ENCODE results near the gene TBC1D22A. TPM values are rescaled to one million over a fixed set of nuclear protein-coding genes. Genes with fewer than 3 reads are reported as not detected.

Gene TBC1D22A
- total RNA-seq, 2 experiments from 2014 or later = 33.2 to 34.9 TPM

DNA sequence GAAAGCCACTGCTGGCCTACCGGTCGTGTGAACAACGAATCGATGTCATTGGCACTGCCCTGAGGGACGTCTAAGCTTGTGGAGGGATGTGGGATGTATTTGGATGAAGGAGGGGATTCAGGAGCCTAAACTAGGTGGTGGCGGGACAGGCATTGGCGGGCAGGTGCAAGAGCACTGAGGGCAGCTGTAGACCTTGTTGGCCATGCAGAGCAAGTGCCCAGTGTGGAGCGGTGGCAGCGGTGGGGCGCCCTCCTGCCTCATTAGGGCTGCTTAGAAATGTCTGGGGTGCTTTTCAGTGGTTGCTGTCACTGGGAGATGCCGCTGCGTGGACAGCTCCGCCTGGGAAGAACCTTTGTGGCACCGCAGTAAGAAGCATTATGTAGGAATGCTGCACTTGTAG, 220.2 kb downstream of the TBC1D22A start:
- intact Hi-C loops (cut with micrococcal nuclease) = no loop called here
- Mint-ChIP-seq H3K4me3 (no peak overlapping the region), H3K36me3 (peaks cover 13% of the 10 kb centered on the region), H3K27ac (no peak overlapping the region), H3K4me1 (ENCODE audit: low read depth) (no peaks in the 10 kb centered on the region), H3K27me3 (no peaks in the 10 kb centered on the region), H3K9me3 (no peaks in the 10 kb centered on the region)
- ChIA-PET CTCF (no interaction called here), POLR2A (interaction anchor here (0.6 kb wide), 1 partner anchor 559 kb away, joined by 4 read pairs; no protein-coding TSS in a partner anchor)
- no peak for DNase-seq

DNA sequence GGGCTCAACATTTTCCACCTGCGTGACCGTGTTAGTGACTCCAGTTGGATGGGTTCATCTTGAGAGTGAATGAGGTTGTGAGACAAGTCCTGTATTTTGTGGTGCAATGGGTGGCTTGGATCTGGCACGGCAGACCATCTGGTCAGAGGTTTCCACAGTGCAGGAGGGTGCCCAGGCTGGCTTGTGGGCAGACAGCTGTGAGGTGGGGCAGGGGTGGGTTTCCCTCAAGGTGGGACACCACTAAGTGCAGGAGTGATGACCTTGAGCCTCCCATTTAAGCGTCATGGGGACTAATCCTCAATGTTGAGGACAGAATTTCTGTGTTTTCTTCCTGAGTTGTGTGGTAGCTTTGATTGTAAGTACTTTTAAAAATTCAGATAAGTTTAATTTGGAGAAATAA, 220.6 kb downstream of the TBC1D22A start:
- ChIA-PET POLR2A (no interaction called here), CTCF (no interaction called here)
- no peaks in the 10 kb centered on the region for H3K9me3 Mint-ChIP-seq
- no peaks in the 10 kb centered on the region for H3K27me3 Mint-ChIP-seq
- no peak overlapping the region for H3K4me3 Mint-ChIP-seq
- intact Hi-C loops (cut with micrococcal nuclease) = no loop called here
- no peaks in the 10 kb centered on the region for H3K4me1 Mint-ChIP-seq (ENCODE audit: low read depth)
- H3K36me3 Mint-ChIP-seq = peaks cover 13% of the 10 kb centered on the region
- DNase-seq = no peak
- H3K27ac Mint-ChIP-seq = no peak overlapping the region

DNA sequence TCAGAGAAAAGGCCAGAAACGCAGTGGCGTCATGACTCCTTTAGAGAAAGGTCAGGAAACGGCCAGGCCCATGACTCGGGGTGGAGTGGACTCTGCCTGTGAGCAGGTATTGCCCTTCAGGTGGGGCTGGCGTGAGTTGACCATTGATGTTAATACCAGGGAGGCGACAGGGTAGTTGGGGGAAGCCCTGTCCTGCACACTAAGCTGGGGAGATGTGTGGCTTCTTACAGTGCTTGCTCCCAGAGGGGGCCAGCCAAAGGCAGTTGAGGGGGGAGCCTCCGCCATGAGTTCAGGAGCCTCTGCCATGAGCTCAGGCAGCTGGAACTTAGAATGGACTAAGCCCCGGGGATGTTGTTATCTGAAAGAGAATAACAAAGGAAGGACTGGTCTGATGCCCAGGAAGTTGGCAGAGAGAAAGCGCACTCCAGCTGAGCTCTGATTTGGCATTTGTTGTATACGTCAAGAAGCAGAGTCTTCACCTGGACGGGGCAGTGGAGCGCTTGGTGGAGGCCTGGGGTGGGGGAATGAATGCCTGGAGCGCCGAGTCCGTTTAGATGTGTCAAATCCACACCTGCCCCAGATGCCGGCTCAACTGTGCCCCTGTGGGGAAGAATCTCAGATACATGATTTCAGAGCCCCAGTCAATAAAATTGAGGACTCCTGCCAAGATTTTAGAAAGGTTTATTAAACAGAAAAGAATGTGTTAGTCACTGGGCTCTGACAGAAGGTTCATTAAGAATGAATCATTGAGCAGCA, 222.5 kb downstream of the TBC1D22A start:
- intact Hi-C loops (cut with micrococcal nuclease) = no loop called here
- CTCF ChIA-PET = interaction anchor here (0.6 kb wide), 1 partner anchor 201 kb away, joined by 3 read pairs; no protein-coding TSS in a partner anchor

DNA sequence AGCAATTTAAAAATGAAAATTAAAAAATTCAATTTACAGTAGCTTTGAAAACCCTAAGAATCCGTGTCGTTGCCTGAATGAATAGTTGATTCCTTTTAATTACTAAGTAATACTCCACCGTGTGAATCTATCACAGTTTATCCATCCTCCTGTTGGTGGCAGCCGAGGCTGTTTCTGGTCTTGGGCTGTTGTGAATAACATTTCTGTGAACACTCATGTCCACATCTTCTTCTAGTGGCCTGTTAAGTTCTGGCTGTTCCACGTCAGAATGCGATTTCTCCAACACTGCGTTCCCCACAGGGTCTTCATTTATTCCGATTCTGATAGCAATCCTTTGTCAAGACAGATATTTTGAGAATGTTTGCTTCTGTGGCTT, 223.0 kb downstream of the TBC1D22A start:
- ChIA-PET CTCF (no interaction called here), POLR2A (no interaction called here)
- no peak for DNase-seq
- H3K36me3 Mint-ChIP-seq = peaks cover 4% of the 10 kb centered on the region
- H3K9me3 Mint-ChIP-seq = no peaks in the 10 kb centered on the region
- H3K27me3 Mint-ChIP-seq = no peaks in the 10 kb centered on the region
- intact Hi-C loops (cut with micrococcal nuclease) = no loop called here
- no peak overlapping the region for H3K4me3 Mint-ChIP-seq
- no peak overlapping the region for H3K27ac Mint-ChIP-seq
- no peaks in the 10 kb centered on the region for H3K4me1 Mint-ChIP-seq (ENCODE audit: low read depth)

More for the DNA sequence above, 222.5 kb downstream of the TBC1D22A start:
- Mint-ChIP-seq H3K36me3 (peaks cover 5% of the 10 kb centered on the region), H3K9me3 (no peaks in the 10 kb centered on the region), H3K27ac (no peak overlapping the region), H3K4me3 (no peak overlapping the region), H3K27me3 (no peaks in the 10 kb centered on the region), H3K4me1 (ENCODE audit: low read depth) (no peaks in the 10 kb centered on the region)
- POLR2A ChIA-PET = no interaction called here
- DNase-seq = no peak

DNA sequence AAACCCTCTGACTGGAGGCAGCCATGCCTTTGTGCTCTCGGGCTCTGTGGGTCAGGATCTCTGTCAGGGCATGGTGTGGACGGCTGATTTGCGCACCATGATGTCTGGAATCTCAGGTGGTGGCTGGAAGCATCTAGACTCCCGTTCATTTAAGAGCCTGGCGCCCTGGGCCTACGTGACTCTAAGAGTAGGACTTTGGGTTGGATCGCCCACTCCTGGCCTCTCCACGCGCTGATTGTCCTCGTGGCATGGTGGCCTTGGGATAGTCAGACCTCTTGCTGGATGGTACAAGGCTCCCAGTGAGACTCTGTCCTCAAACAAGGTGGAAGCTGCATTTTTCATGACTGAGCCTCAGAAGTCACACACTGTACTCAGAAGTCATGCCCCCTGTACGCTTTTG, 224.3 kb downstream of the TBC1D22A start:
- Mint-ChIP-seq H3K36me3 (peaks cover 15% of the 10 kb centered on the region), H3K27ac (no peak overlapping the region), H3K27me3 (no peaks in the 10 kb centered on the region), H3K9me3 (no peaks in the 10 kb centered on the region), H3K4me1 (ENCODE audit: low read depth) (no peaks in the 10 kb centered on the region), H3K4me3 (no peak overlapping the region)
- CTCF ChIA-PET = no interaction called here
- POLR2A ChIA-PET = no interaction called here
- no peak for DNase-seq
- intact Hi-C loops (cut with micrococcal nuclease) = no loop called here

DNA sequence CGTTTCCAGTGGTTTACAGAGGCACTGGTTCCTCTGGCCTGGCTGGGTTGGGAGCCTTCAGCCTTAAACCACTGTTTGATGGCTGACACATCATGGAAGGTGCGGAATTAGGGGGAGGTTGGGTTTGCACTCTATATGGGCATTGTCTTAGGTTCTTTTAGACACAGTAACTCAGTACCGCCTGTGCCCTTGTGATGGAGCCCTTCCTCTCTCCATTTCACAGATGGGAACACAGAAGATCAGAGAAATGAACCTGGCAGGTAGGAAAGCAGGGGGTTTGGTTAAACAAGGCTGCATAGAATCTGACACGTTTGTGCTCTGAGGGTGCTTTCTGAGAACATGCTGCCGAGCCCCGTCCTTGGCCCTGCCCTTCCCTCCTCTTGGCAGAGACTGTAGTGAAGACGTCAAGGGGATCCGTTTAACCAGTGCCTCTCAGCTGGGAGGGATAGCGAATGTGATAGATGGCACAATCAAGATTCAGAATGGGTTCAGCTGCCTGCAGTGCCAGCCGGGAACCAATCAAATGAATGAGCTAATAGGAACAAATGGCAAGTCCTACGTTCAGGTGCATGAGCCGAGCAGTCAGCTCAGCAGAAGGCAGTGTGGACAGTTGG, 228.6 kb downstream of the TBC1D22A start:
- POLR2A ChIA-PET = no interaction called here
- Mint-ChIP-seq H3K4me3 (no peak overlapping the region), H3K9me3 (no peaks in the 10 kb centered on the region), H3K27me3 (no peaks in the 10 kb centered on the region), H3K27ac (no peak overlapping the region), H3K4me1 (ENCODE audit: low read depth) (no peaks in the 10 kb centered on the region), H3K36me3 (peaks cover 13% of the 10 kb centered on the region)
- intact Hi-C loops (cut with micrococcal nuclease) = no loop called here
- no peak for DNase-seq
- CTCF ChIA-PET = no interaction called here

DNA sequence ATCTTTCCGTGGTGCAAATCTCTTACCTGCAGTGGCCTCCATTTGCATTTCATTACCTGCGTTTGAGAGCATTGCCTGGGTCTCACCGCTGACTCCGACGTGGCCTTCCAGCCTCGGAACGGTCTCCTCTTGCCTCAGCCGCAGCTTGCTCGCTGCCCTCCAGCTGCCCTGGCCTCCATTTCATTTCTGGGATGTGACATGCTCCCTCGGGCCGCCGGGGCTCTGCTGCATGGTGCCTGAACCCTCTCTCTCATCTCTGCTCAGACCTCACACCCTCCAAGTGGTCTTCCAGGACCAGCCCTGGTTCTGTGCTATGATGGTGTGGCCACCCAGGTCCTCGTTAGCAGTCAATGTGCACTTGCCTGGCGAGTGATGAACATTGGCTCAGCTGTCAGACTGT, 229.2 kb downstream of the TBC1D22A start:
- ChIA-PET POLR2A (no interaction called here), CTCF (no interaction called here)
- Mint-ChIP-seq H3K36me3 (peaks cover 13% of the 10 kb centered on the region), H3K27me3 (no peaks in the 10 kb centered on the region), H3K9me3 (no peaks in the 10 kb centered on the region), H3K4me3 (no peak overlapping the region), H3K27ac (no peak overlapping the region), H3K4me1 (ENCODE audit: low read depth) (no peaks in the 10 kb centered on the region)
- DNase-seq = no peak
- intact Hi-C loops (cut with micrococcal nuclease) = no loop called here

DNA sequence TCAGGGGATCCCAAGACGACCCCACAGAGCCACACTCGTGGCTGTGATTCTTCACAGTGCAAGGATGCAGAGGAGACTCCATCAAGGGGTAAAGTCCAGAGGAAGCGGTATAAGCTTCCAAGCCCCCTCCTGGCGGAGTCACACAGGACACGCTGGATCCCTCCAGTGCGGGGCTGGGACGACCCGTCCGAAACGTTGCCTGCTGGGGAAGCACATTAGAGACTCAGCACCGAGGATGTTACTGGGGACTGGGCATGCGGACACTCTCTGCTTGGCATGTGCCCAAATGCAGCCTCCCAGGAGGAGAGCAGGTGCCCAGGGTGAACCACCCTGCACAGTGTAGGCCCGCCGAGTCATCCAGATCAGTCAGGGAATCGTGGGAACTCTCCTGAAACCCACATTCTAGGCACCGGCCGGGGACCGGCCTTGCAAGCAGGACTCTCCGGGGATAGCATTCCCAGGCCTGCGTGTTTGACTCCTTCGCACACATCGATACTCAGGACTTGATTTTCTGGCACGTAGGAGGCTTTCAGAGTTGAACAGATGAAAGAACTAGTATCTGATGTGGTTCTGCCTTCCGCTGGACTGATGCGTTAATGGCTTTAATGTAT, 229.8 kb downstream of the TBC1D22A start:
- intact Hi-C loops (cut with micrococcal nuclease) = no loop called here
- Mint-ChIP-seq H3K9me3 (no peaks in the 10 kb centered on the region), H3K27me3 (no peaks in the 10 kb centered on the region), H3K4me3 (no peak overlapping the region), H3K27ac (no peak overlapping the region), H3K4me1 (ENCODE audit: low read depth) (no peaks in the 10 kb centered on the region), H3K36me3 (peaks cover 13% of the 10 kb centered on the region)
- POLR2A ChIA-PET = no interaction called here
- no peak for DNase-seq
- CTCF ChIA-PET = no interaction called here

DNA sequence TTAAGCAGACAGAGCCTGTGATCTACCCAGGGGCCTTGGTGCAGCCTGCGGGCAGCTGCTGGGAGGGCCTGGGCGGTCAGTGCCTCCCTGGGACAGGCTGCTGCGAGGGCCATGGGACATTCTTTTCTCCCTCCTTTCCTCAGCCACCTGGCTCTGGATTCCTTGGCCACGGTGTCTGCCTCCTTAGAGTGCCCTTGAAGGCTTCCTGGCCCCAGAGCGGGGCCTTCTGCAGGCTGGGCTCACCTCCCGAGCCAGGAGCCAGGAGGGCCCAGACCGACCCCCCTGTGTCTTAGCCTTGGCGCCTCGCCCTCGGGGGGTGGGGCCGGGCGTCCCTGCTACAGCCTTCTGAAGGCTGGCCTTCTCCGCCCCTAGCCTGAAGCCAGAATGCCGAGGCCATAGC, 231.2 kb downstream of the TBC1D22A start:
- Mint-ChIP-seq H3K36me3 (peaks cover 14% of the 10 kb centered on the region), H3K9me3 (no peaks in the 10 kb centered on the region), H3K27me3 (no peaks in the 10 kb centered on the region), H3K27ac (no peak overlapping the region), H3K4me3 (no peak overlapping the region), H3K4me1 (ENCODE audit: low read depth) (no peaks in the 10 kb centered on the region)
- DNase-seq = no peak
- CTCF ChIA-PET = no interaction called here
- POLR2A ChIA-PET = no interaction called here
- intact Hi-C loops (cut with micrococcal nuclease) = no loop called here

DNA sequence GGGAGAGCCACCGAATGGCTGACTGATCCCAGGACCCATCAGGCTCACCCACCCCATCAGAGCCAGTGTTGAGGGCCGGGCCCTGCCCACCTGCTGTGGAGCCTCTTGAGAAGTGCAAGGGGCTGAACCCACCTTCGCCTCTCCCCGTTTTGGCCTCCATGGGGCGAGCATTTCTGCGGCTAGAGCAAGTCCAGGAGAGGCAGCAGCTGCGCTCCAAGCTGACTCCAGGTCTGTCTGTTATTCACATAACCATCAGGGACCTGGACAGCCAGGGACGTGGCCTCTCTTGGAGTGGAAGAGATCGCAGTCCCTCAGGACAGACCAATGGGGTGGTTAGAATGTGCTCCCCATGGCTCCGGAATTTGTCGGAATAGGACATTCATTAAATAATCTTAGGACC, 231.8 kb downstream of the TBC1D22A start:
- DNase-seq = no peak
- POLR2A ChIA-PET = no interaction called here

DNA sequence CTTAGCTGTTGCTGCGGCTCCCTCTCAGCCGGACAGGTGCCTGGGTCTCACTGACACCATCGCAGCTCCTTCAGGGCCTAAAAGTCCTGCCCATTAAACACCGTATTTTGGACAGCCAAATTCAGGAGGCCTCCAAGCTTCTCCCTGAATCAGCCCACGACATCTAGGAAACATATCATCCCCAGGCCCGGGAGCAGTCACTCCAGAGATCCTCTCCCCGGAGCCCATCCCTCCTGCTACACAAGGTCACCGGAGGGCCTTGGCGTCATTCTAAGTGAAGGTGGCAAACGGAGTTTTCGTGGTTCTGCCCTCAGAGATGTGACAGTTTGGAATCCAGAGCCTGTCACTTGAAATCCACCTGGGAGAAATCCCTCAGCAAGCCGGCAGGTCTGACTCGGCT, 232.5 kb downstream of the TBC1D22A start:
- Mint-ChIP-seq H3K36me3 (peaks cover 19% of the 10 kb centered on the region), H3K27me3 (no peaks in the 10 kb centered on the region)
- CTCF ChIA-PET = no interaction called here

More for the DNA sequence above, 231.8 kb downstream of the TBC1D22A start:
- no peak overlapping the region for H3K4me3 Mint-ChIP-seq
- H3K4me1 Mint-ChIP-seq (ENCODE audit: low read depth) = peaks cover under 1% of the 10 kb centered on the region
- peaks cover 19% of the 10 kb centered on the region for H3K36me3 Mint-ChIP-seq
- no peaks in the 10 kb centered on the region for H3K9me3 Mint-ChIP-seq
- no peak overlapping the region for H3K27ac Mint-ChIP-seq
- CTCF ChIA-PET = no interaction called here
- intact Hi-C loops (cut with micrococcal nuclease) = no loop called here
- no peaks in the 10 kb centered on the region for H3K27me3 Mint-ChIP-seq

DNA sequence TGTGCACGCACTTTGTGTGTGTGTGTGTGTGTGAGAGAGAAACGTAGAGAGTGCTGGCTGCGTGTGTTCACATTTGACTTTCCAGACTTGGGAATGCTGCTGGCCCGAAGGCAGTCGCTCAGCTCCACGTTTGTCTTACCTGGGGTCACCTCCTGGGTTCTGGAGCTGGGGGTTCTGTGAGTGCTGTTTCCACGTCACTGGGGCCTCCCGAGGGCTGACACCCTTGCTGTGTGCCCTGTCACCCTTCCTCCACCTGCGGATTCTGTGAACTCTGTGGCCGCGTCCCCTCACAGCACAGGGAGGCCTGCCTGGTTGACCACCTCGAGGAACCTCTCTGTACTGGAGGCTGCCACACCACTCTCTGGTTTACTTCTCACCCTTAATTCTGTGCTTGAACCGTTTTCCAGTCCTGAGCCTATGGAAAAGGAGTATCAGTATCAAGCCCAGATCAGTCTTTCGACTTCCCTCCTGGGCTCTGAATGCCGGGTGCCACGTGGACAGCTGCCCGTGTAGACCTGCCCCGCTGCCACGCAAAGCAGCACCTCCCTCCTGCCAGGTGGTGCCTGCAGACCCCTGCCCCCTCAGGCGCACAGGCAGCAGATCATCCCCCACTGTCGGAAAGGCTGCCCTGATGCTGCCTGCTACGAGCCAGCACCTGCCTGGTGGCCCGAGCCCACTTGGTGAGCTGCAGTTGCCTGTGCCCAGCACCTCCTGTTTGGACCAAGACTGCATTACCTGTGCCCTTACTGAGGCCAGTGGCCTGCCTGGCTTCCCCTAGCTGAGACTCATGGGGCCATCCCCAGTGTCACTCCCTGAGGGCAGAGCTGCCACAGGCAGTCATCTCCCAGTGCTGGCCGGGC, 233.3 kb downstream of the TBC1D22A start:
- no peaks in the 10 kb centered on the region for H3K27me3 Mint-ChIP-seq
- no peak overlapping the region for H3K4me3 Mint-ChIP-seq
- no peak for DNase-seq
- ChIA-PET POLR2A (no interaction called here), CTCF (no interaction called here)
- H3K27ac Mint-ChIP-seq = no peak overlapping the region
- peaks cover 12% of the 10 kb centered on the region for H3K4me1 Mint-ChIP-seq (ENCODE audit: low read depth)
- H3K9me3 Mint-ChIP-seq = no peaks in the 10 kb centered on the region
- H3K36me3 Mint-ChIP-seq = peaks cover 17% of the 10 kb centered on the region
- intact Hi-C loops (cut with micrococcal nuclease) = no loop called here

More for the DNA sequence above, 232.5 kb downstream of the TBC1D22A start:
- no peak for DNase-seq
- no peaks in the 10 kb centered on the region for H3K9me3 Mint-ChIP-seq
- POLR2A ChIA-PET = no interaction called here
- no peak overlapping the region for H3K4me3 Mint-ChIP-seq
- H3K4me1 Mint-ChIP-seq (ENCODE audit: low read depth) = peaks cover 4% of the 10 kb centered on the region
- intact Hi-C loops (cut with micrococcal nuclease) = no loop called here
- H3K27ac Mint-ChIP-seq = no peak overlapping the region
